Activated CD4-positive, CD25-positive, alpha-beta regulatory T cell treated with anti-CD3 and anti-CD28 coated beads, Interleukin-2, amount 50 U/mL, for 16 hours (primary cell): ENCODE measurements around the gene RINL.

Source experiments
- DNase-seq: peaks from one replicate; pipeline ENCODE4 v3.0.0-alpha.2; 2020; ENCODE audit warnings: low read depth, low spot score

RINL gene, protein sequence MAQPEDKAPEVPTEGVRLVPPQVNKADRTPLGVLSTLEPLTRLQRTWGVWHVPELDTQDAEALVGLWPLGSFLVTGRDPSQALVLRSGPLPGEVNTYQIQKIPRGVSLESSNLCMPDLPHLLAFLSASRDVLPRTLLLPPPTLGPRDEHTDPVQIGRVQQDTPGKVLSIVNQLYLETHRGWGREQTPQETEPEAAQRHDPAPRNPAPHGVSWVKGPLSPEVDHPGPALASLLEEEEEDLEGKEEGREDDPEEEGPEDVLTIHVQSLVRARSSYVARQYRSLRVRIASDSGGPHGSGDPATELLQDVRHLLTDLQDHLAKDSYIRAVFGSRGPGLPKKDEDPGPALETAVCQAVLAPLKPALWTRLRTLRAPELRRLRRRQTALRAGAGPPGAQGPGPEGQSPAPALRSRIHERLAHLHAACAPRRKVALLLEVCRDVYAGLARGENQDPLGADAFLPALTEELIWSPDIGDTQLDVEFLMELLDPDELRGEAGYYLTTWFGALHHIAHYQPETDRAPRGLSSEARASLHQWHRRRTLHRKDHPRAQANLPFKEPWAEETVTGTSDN

GRCh38 chr19:38877781-38878574, at the start of gene RINL:
Gene RINL, minus strand, starts transcription at chr19:38878275. Its CDS starts 1,533 bp downstream, at chr19:38876742.
- DNase-seq, result peak; percentile 38

DNA sequence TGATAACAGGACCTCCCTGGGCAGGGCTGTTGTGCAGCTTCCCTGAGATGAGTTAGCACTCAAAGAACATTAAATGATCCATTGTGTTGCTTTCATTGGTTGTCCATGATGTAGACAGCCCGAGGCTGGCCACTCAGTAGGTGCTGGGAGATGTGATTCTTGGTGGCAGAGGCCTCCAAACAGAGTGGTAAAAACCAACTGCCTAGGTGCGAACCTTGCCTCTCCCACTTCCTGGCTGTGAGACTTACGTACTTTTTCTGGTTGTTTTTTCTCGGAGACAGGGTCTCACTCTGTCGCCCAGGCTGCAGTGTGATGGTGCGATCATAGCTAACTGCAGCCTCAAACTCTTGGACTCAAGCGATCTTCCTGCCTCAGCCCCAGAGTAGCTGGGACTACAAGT, 46.3 kb upstream of the RINL start:
- DNase-seq, result no peak

GRCh38 chr19:38922482-38922881, 44.4 kb upstream of the RINL start:
- DNase-seq, result no peak

- no peak for DNase-seq
Observed at GRCh38 chr19:38921420-38922274, 43.6 kb upstream of the RINL start.

GRCh38 chr19:38920602-38921419, 42.7 kb upstream of the RINL start:
- DNase-seq, result no peak

- no peak for DNase-seq
Observed at GRCh38 chr19:38919837-38920601, 41.9 kb upstream of the RINL start.

DNA sequence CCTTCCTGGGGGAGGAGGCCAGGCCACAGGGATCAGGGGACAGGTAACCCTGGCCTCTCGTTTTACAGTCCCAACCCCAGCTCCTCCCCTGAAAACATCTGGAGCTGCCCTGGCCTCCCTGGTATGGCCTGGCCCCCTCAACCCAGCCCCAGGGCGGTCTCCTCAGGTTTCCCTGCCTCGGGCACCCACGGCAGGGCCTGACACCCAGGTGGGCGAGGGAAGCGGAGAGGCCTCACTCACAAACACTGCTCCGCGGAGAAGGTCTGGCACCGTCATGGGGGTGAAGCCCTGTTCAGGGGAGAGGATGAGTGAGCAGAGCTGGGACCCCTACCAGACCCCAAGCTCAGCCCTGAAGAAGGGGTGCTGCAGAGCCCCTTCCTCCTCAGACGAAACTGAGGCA, 40.5 kb upstream of the RINL start:
- DNase-seq, result no peak

GRCh38 chr19:38917921-38918491, 39.9 kb upstream of the RINL start:
- no peak for DNase-seq

- no peak for DNase-seq
Observed at GRCh38 chr19:38917516-38917915, 39.4 kb upstream of the RINL start.

- DNase-seq, result no peak
Observed at GRCh38 chr19:38915329-38916321, 37.5 kb upstream of the RINL start.

GRCh38 chr19:38913958-38914357, 35.9 kb upstream of the RINL start:
- no peak for DNase-seq

- DNase-seq, result no peak
Observed at GRCh38 chr19:38912600-38913514, 34.8 kb upstream of the RINL start.

- no peak for DNase-seq
Observed at GRCh38 chr19:38911388-38912001, 33.4 kb upstream of the RINL start.

DNA sequence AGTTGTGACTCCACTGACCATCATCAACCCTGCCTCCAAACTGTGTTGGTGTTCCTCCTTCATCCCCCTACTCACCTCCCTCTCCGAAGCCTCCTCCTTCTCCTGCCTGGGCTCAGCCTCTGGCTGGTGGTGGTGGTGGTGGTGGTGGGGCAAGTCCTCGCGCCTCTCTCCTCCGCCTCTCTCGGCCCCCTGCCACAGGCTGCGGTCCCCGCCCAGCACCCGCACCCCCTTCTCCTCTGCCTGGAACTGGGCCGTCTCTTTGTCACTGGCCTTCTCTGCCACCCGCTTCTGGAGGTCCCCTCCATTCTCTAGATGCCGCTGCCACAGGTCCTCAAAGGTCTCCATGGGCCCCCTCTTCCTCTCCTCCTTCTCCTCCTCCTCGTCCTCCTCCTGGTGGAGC, 32.4 kb upstream of the RINL start:
- DNase-seq, result no peak

DNA sequence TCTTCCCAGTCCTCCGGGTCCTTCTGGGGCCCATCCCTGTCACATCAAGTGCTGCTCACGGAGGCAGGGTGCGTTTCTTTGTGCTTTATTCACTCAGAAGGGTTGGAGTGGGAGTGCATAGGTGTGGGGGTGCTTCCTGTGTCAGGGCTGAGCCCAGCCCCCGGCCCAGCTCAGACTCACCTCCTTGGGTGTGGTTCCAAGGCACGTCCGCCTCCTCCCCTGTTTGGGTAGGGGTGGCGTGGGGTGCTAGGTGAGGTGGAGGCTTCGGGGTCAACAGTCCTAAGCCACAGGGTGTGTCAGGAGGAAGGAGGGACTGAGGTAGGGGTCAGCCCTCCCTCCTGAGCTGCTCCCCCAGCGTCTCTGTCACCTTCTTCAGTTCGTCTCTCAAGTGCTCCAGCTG, 30.8 kb upstream of the RINL start:
- DNase-seq, result no peak

GRCh38 chr19:38907670-38908069, 29.6 kb upstream of the RINL start:
- DNase-seq, result no peak

- DNase-seq, result no peak
Observed at GRCh38 chr19:38907227-38907626, 29.2 kb upstream of the RINL start.
